SK-N-SH (cell line): Measurements from ENCODE around the gene CCDC68. TPM values are rescaled to one million over a fixed set of nuclear protein-coding genes. Genes with fewer than 3 reads are reported as not detected.

ENCODE experiments used
- CTCF ChIA-PET: fragments of 300-600, 350-600 bp; formaldehyde crosslinking; extraction: SDS; loops from one replicate; lab custom pipeline; 2021; lab: Yijun Ruan, JAX
- POLR2A ChIA-PET: fragments of 350-600 bp; sonication (Branson Sonifier 250); formaldehyde crosslinking; extraction: SDS; loops from one replicate; lab custom pipeline; 2020; ENCODE audit warnings: antibody characterized with exemption, inconsistent platforms; lab: Yijun Ruan, JAX
- DNase-seq: peaks from one replicate; pipeline ENCODE4 v3.0.0; 2012
- H2AFZ ChIP-seq: fragments of 200-600 bp; sonication (generic); 2 replicates; pipeline ENCODE4 v1.8.1; 2016; ENCODE audit warnings: antibody characterized with exemption, mild to moderate bottlenecking, low read depth
- H3F3A ChIP-seq: fragments of 200-600 bp; sonication (generic); replicated peaks from 2 replicates; pipeline ENCODE3; 2016; ENCODE audit warnings: antibody characterized with exemption, mild to moderate bottlenecking; ENCODE audit not compliant: insufficient read depth
- H3K27ac ChIP-seq, 2 experiments: fragments of 200-500 bp in 1 of 2; fragments of 200-600 bp in 1 of 2; sonication (Bioruptor generic) in 1 of 2; sonication (generic), shearing (Covaris generic) in 1 of 2; 2 replicates each; pipeline versions ENCODE4 v1.5.1 to v1.6.1; 2014 to 2016; ENCODE audit warnings: low read depth in 2 of 2, inconsistent platforms in 1 of 2, low read length in 1 of 2, mild to moderate bottlenecking in 1 of 2, mixed read lengths in 1 of 2
- H3K27me3 ChIP-seq: fragments of 200-600 bp; sonication (generic), shearing (Covaris generic); 2 replicates; pipeline ENCODE4 v1.6.1; 2016; ENCODE audit warnings: mixed run types; ENCODE audit not compliant: insufficient read depth
- H3K36me3 ChIP-seq, 2 experiments: fragments of 200-500 bp in 1 of 2; fragments of 200-600 bp in 1 of 2; sonication (Bioruptor generic) in 1 of 2; sonication (generic) in 1 of 2; replicated peaks in 1 of 2; 2 replicates each; pipeline versions ENCODE3 to v1.5.1; 2014 to 2016; ENCODE audit warnings: low read length in 1 of 2, mild to moderate bottlenecking in 1 of 2; ENCODE audit not compliant: insufficient read depth in 2 of 2, control insufficient read depth in 1 of 2
- H3K4me1 ChIP-seq, 2 experiments: fragments of 200-500 bp in 1 of 2; fragments of 200-600 bp in 1 of 2; sonication (Bioruptor generic) in 1 of 2; sonication (generic), shearing (Covaris generic) in 1 of 2; 2 replicates each; pipeline versions ENCODE4 v1.5.1 to v1.6.1; 2014 to 2016; ENCODE audit warnings: low read depth in 1 of 2, low read length in 1 of 2, mixed run types in 1 of 2; ENCODE audit not compliant: insufficient read depth in 2 of 2, control insufficient read depth in 1 of 2
- H3K4me2 ChIP-seq: fragments of 200-600 bp; sonication (generic), shearing (Covaris generic); 2 replicates; pipeline ENCODE4 v1.6.1; 2017; ENCODE audit warnings: mixed run types
- H3K4me3 ChIP-seq, 2 experiments: fragments of 200-500 bp in 1 of 2; fragments of 200-600 bp in 1 of 2; sonication (Bioruptor generic) in 1 of 2; sonication (generic), shearing (Covaris generic) in 1 of 2; 2 replicates each; pipeline versions ENCODE4 v1.5.1 to v1.8.1; 2014 to 2016; ENCODE audit warnings: low read depth in 2 of 2, inconsistent platforms in 1 of 2, low read length in 1 of 2, mild to moderate bottlenecking in 1 of 2, mixed read lengths in 1 of 2, moderate library complexity in 1 of 2
- H3K79me2 ChIP-seq: fragments of 200-600 bp; sonication (generic); 2 replicates; pipeline ENCODE4 v1.8.1; 2017; ENCODE audit warnings: mild to moderate bottlenecking; ENCODE audit not compliant: insufficient read depth
- H3K9ac ChIP-seq: fragments of 200-600 bp; sonication (generic); 2 replicates; pipeline ENCODE4 v1.6.1; 2017; ENCODE audit warnings: mixed run types
- H3K9me2 ChIP-seq: fragments of 200-600 bp; sonication (generic); 2 replicates; pipeline ENCODE4 v1.6.1; 2017; ENCODE audit warnings: mixed run types
- H3K9me3 ChIP-seq: fragments of 200-600 bp; sonication (generic); 2 replicates; pipeline ENCODE4 v1.6.1; 2017; ENCODE audit warnings: mixed run types, mild to moderate bottlenecking, moderate library complexity
- H4K20me1 ChIP-seq: fragments of 200-600 bp; sonication (generic); 2 replicates; pipeline ENCODE4 v1.6.1; 2017; ENCODE audit warnings: mild to moderate bottlenecking, mixed run types; ENCODE audit not compliant: insufficient read depth
- EP300 ChIP-seq, 2 experiments: IDR thresholded peaks; 2 replicates each; pipeline versions ENCODE4 v1.4.0 to v1.6.1; 2012; ENCODE audit warnings: borderline replicate concordance in 1 of 2, low read depth in 1 of 2, low read length in 1 of 2
- GABPA ChIP-seq: IDR thresholded peaks from 2 replicates; pipeline ENCODE4 v1.4.0; 2012; ENCODE audit warnings: low read depth, mild to moderate bottlenecking
- RFX5 ChIP-seq: IDR thresholded peaks from 2 replicates; pipeline ENCODE4 v1.6.1; 2012; ENCODE audit warnings: mild to moderate bottlenecking, improper control_type of control experiment, low read length
- RXRA ChIP-seq: IDR thresholded peaks from 2 replicates; pipeline ENCODE4 v1.4.0; 2012; ENCODE audit warnings: low read depth, mild to moderate bottlenecking, borderline replicate concordance
- TAF1 ChIP-seq: IDR thresholded peaks from 2 replicates; pipeline ENCODE4 v1.6.1; 2012; ENCODE audit warnings: low read depth, mild to moderate bottlenecking, low read length, moderate library complexity, borderline replicate concordance
- TCF12 ChIP-seq: IDR thresholded peaks from 2 replicates; pipeline ENCODE4 v1.4.0; 2012
- YY1 ChIP-seq: IDR thresholded peaks from 2 replicates; pipeline ENCODE4 v1.4.0; 2012; ENCODE audit warnings: low read depth, mild to moderate bottlenecking
- WGBS: methylation state at CpG from one replicate; pipeline ENCODE4 v1.1.6; 2017; ENCODE audit warnings: low lambda C conversion rate; 5-methylcytosine and 5-hydroxymethylcytosine counted together
- polyA plus RNA-seq, 3 experiments: library from polyadenylated mRNA; depleted of rRNA; stranded (reverse); fragments of >200 nt; gene quantifications; 2 replicates each; pipeline ENCODE4 v1.2.3, GENCODE V29; 2012
- TF ChIP-seq, protein P1 (sequence below): IDR thresholded peaks from 2 replicates; pipeline ENCODE4 v1.6.1; 2012; ENCODE audit warnings: mild to moderate bottlenecking, low read depth, low read length, moderate library complexity
- TF ChIP-seq, protein P2 (sequence below): fragments of 200-600 bp; sonication (generic); IDR thresholded peaks from 2 replicates; pipeline ENCODE4 v1.6.1; 2017; ENCODE audit warnings: antibody characterized with exemption, mild to moderate bottlenecking, moderate library complexity
- TF ChIP-seq, protein P3 (sequence below): IDR thresholded peaks from 2 replicates; pipeline ENCODE4 v1.4.0; 2012; ENCODE audit warnings: low read depth, borderline replicate concordance

The CCDC68 gene
- polyA plus RNA-seq, 1 of the 3 experiments (the other 2 are of a cell fraction): not detected

DNA sequence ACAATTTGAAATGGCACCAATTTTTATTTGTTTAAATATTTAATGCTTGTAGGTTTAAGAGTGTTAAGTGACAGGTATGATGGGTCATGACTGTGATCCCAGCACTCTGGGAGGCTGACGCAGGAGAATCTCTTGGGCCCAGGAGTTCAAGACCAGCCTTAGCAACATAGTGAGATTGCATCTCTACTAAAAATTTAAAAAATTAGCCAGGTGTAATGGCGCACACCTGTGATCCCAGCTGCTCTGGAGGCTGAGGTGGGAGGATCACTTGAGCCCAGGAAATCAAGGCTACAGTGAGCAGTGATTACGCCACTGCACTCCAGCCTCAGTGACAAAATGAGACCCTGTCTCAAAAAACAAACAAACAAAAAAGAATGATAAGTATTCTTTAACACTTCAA, 43.0 kb upstream of the CCDC68 start (continued):
- TF ChIP-seq, protein P1, sequence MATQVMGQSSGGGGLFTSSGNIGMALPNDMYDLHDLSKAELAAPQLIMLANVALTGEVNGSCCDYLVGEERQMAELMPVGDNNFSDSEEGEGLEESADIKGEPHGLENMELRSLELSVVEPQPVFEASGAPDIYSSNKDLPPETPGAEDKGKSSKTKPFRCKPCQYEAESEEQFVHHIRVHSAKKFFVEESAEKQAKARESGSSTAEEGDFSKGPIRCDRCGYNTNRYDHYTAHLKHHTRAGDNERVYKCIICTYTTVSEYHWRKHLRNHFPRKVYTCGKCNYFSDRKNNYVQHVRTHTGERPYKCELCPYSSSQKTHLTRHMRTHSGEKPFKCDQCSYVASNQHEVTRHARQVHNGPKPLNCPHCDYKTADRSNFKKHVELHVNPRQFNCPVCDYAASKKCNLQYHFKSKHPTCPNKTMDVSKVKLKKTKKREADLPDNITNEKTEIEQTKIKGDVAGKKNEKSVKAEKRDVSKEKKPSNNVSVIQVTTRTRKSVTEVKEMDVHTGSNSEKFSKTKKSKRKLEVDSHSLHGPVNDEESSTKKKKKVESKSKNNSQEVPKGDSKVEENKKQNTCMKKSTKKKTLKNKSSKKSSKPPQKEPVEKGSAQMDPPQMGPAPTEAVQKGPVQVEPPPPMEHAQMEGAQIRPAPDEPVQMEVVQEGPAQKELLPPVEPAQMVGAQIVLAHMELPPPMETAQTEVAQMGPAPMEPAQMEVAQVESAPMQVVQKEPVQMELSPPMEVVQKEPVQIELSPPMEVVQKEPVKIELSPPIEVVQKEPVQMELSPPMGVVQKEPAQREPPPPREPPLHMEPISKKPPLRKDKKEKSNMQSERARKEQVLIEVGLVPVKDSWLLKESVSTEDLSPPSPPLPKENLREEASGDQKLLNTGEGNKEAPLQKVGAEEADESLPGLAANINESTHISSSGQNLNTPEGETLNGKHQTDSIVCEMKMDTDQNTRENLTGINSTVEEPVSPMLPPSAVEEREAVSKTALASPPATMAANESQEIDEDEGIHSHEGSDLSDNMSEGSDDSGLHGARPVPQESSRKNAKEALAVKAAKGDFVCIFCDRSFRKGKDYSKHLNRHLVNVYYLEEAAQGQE: no peak
- no peak for TF ChIP-seq EP300 (IDR thresholded peaks at IDR 0.05; ENCODE audit: borderline replicate concordance in 1 of 2, low read depth in 1 of 2, low read length in 1 of 2)
- TF ChIP-seq, protein P2, sequence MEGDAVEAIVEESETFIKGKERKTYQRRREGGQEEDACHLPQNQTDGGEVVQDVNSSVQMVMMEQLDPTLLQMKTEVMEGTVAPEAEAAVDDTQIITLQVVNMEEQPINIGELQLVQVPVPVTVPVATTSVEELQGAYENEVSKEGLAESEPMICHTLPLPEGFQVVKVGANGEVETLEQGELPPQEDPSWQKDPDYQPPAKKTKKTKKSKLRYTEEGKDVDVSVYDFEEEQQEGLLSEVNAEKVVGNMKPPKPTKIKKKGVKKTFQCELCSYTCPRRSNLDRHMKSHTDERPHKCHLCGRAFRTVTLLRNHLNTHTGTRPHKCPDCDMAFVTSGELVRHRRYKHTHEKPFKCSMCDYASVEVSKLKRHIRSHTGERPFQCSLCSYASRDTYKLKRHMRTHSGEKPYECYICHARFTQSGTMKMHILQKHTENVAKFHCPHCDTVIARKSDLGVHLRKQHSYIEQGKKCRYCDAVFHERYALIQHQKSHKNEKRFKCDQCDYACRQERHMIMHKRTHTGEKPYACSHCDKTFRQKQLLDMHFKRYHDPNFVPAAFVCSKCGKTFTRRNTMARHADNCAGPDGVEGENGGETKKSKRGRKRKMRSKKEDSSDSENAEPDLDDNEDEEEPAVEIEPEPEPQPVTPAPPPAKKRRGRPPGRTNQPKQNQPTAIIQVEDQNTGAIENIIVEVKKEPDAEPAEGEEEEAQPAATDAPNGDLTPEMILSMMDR: no peak
- TF ChIP-seq RFX5: no peak

DNA sequence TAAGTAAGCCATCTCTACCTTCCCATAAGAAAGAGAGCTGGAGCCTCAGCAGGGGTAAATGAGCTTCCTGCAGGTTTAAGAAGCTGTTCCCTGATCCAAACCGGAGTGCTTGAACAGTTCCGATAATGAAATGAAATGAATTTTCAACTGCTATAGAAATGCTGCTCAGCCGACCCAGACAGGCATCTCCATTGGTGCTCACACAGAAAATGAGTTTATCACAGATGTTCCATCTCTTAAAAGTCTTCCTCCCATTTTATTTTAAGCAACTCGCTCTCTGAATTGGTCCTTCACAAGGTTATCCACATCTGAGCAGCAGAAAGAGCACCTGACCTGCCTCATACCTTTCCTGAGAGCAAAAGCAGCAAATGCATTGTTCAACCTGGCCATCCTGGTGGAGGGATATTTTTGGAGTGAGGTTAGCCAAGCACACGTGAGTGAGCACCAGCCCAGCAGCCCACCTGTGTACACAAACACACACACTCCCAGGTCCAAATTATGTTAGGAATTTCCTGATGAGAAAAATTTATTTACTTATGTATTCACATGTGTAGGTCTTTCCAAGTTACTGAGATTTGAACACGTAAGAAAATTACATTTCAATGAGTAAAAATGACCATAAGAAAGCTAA, 42.2 kb upstream of the CCDC68 start:
- Histone ChIP-seq H3K27me3 (no peaks in the 10 kb centered on the region), H3K4me3 (no peak overlapping the region), H3K4me2 (no peak overlapping the region), H2AFZ (no peak overlapping the region), H3K79me2 (no peaks in the 10 kb centered on the region), H3K9me2 (no peaks in the 10 kb centered on the region), H3K36me3 (no peaks in the 10 kb centered on the region), H3K9me3 (no peaks in the 10 kb centered on the region), H3K27ac (no peak overlapping the region), H3K4me1 (peaks cover 0 to 4% of the 10 kb centered on the region in 2 experiments; a peak in 1 of 4 replicates), H4K20me1 (no peaks in the 10 kb centered on the region), H3K9ac (no peak overlapping the region), H3F3A (no peaks in the 10 kb centered on the region)
- CTCF ChIA-PET: no interaction called here
- 75% methylated on average over 6 of the region's 6 CpGs for WGBS
- DNase-seq: no peak
- TF ChIP-seq TCF12 (no peak), EP300 (IDR thresholded peaks at IDR 0.05; ENCODE audit: borderline replicate concordance in 1 of 2, low read depth in 1 of 2, low read length in 1 of 2) (no peak), RXRA (no peak), YY1 (no peak), GABPA (no peak), TAF1 (no peak), RFX5 (no peak)
- TF ChIP-seq, protein P3, sequence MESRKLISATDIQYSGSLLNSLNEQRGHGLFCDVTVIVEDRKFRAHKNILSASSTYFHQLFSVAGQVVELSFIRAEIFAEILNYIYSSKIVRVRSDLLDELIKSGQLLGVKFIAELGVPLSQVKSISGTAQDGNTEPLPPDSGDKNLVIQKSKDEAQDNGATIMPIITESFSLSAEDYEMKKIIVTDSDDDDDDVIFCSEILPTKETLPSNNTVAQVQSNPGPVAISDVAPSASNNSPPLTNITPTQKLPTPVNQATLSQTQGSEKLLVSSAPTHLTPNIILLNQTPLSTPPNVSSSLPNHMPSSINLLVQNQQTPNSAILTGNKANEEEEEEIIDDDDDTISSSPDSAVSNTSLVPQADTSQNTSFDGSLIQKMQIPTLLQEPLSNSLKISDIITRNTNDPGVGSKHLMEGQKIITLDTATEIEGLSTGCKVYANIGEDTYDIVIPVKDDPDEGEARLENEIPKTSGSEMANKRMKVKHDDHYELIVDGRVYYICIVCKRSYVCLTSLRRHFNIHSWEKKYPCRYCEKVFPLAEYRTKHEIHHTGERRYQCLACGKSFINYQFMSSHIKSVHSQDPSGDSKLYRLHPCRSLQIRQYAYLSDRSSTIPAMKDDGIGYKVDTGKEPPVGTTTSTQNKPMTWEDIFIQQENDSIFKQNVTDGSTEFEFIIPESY: no peak
- POLR2A ChIA-PET: no interaction called here
